Gastroesophageal sphincter (tissue), 4 donors: ENCODE data around the gene ELK1. TPM values are rescaled to one million over a fixed set of nuclear protein-coding genes. Genes with fewer than 3 reads are reported as not detected.

Experiments used
- ATAC-seq: fragments of 150-250 bp; one replicate; pipeline ENCODE4 v1.9.1; 2016; ENCODE audit warnings: mild to moderate bottlenecking, moderate library complexity
- H3K27ac ChIP-seq, 4 donors: fragments of 200-600 bp; sonication (generic) in 3 of 4; 1 replicate in 3 of 4; 2 replicates in 1 of 4; pipeline ENCODE4 v1.5.1; 2016 to 2019
- H3K27me3 ChIP-seq: fragments of 200-600 bp; sonication (generic); one replicate; pipeline ENCODE4 v1.5.1; 2019
- H3K36me3 ChIP-seq, 2 donors: fragments of 200-600 bp; sonication (generic); one replicate each; pipeline ENCODE4 v1.5.1; 2019; ENCODE audit warnings: control low read depth in 1 of 2
- H3K4me1 ChIP-seq, 3 donors: fragments of 200-600 bp; sonication (generic); 1 replicate in 2 of 3; 2 replicates in 1 of 3; pipeline ENCODE4 v1.5.1; 2016 to 2019; ENCODE audit warnings: control low read depth in 2 of 3
- H3K4me3 ChIP-seq, 2 donors: fragments of 200-600 bp; sonication (generic); one replicate each; pipeline ENCODE4 v1.5.1; 2019; ENCODE audit warnings: mild to moderate bottlenecking in 1 of 2, moderate library complexity in 1 of 2
- H3K9me3 ChIP-seq, 3 donors: fragments of 200-600 bp; sonication (generic); one replicate each; pipeline ENCODE4 v1.5.1; 2017 to 2019; ENCODE audit warnings: control low read depth in 2 of 3
- EP300 ChIP-seq: sonication (generic); formaldehyde crosslinking; IDR thresholded peaks from one replicate; pipeline ENCODE4 v1.6.1; 2017; ENCODE audit warnings: antibody characterized with exemption, mild to moderate bottlenecking
- POLR2A ChIP-seq, 2 donors: fragments of 450-650 bp; IDR thresholded peaks; one replicate each; pipeline ENCODE4 v1.6.1; 2017; ENCODE audit warnings: antibody characterized with exemption in 2 of 2, mild to moderate bottlenecking in 2 of 2, moderate library complexity in 1 of 2
- POLR2AphosphoS5 ChIP-seq: sonication (generic); formaldehyde crosslinking; IDR thresholded peaks from one replicate; pipeline ENCODE4 v1.6.1; 2017; ENCODE audit warnings: antibody characterized with exemption
- WGBS, 2 donors: methylation state at CpG; one replicate each; pipeline ENCODE4 v1.1.5; 2018; ENCODE audit warnings: low coverage in 1 of 2; 5-methylcytosine and 5-hydroxymethylcytosine counted together
- total RNA-seq, 4 donors: library from RNA; depleted of rRNA; stranded (reverse); fragments of >200 nt; gene quantifications; one replicate each; pipeline ENCODE4 v1.1.0, GENCODE V29; 2016
- TF ChIP-seq, protein P1 (sequence below), 4 experiments: fragments of 200-600 bp in 2 of 4; fragments of 450-650 bp in 2 of 4; sonication (generic) in 1 of 4; IDR thresholded peaks; one replicate each; pipeline ENCODE4 v1.5.1; 2017 to 2019; ENCODE audit warnings: antibody characterized with exemption in 4 of 4, mild to moderate bottlenecking in 2 of 4, moderate library complexity in 2 of 4

The ELK1 gene
- total RNA-seq, 4 donors from 2014 or later = 20.0 to 26.8 (median 26.2) TPM

GRCh38 chrX:47597222-47597621 is 53.1 kb downstream of the ELK1 start:
- Histone ChIP-seq H3K4me1 (no peaks in the 10 kb centered on the region), H3K27ac (no peak overlapping the region), H3K9me3 (no peaks in the 10 kb centered on the region), H3K27me3 (no peaks in the 10 kb centered on the region), H3K36me3 (no peaks in the 10 kb centered on the region), H3K4me3 (no peak overlapping the region)
- 100% methylated on average over 1 of the region's 3 CpGs; no CpG with 5 or more reads in 1 of the 2 donors for WGBS, 2 donors
- TF ChIP-seq, protein P1, sequence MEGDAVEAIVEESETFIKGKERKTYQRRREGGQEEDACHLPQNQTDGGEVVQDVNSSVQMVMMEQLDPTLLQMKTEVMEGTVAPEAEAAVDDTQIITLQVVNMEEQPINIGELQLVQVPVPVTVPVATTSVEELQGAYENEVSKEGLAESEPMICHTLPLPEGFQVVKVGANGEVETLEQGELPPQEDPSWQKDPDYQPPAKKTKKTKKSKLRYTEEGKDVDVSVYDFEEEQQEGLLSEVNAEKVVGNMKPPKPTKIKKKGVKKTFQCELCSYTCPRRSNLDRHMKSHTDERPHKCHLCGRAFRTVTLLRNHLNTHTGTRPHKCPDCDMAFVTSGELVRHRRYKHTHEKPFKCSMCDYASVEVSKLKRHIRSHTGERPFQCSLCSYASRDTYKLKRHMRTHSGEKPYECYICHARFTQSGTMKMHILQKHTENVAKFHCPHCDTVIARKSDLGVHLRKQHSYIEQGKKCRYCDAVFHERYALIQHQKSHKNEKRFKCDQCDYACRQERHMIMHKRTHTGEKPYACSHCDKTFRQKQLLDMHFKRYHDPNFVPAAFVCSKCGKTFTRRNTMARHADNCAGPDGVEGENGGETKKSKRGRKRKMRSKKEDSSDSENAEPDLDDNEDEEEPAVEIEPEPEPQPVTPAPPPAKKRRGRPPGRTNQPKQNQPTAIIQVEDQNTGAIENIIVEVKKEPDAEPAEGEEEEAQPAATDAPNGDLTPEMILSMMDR (IDR thresholded peaks at IDR 0.05) = no peak
- TF ChIP-seq POLR2A (IDR thresholded peaks at IDR 0.05) (no peak), POLR2AphosphoS5 (no peak), EP300 (no peak)
- ATAC-seq = no peak

DNA sequence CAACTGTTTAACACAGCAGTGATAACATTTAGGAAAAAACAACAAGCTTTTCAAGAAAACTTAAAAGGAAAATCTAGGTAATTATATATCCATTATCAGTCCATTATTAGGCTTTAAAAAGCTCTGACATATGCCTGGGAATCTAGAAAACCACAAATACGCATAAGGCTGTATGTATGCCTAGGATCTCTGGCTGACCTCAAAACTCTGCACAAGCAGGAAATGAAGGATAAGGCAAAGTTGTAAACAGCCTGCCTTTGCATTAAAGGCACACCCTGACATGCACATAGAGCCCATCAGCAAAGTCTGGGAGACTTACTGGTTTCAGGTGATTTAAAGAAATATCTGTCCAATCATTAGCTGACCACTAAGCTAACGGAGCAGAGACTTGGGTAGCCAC is 54.1 kb downstream of the ELK1 start:
- no peak overlapping the region for H3K4me3 ChIP-seq
- H3K27me3 ChIP-seq = no peaks in the 10 kb centered on the region
- H3K4me1 ChIP-seq = no peaks in the 10 kb centered on the region
- H3K27ac ChIP-seq = no peak overlapping the region
- 63 to 65% methylated on average over 2 of the region's 2 CpGs for whole genome bisulfite sequencing, 2 donors
- no peak for ATAC-seq
- TF ChIP-seq POLR2AphosphoS5 = no peak
- no peak for TF ChIP-seq POLR2A (IDR thresholded peaks at IDR 0.05)
- TF ChIP-seq EP300 = no peak
- TF ChIP-seq, protein P1 (IDR thresholded peaks at IDR 0.05) = no peak
- no peaks in the 10 kb centered on the region for H3K9me3 ChIP-seq
- no peaks in the 10 kb centered on the region for H3K36me3 ChIP-seq

- Histone ChIP-seq H3K4me3 (no peak overlapping the region), H3K27me3 (no peaks in the 10 kb centered on the region), H3K36me3 (no peaks in the 10 kb centered on the region), H3K9me3 (no peaks in the 10 kb centered on the region), H3K27ac (no peak overlapping the region), H3K4me1 (no peaks in the 10 kb centered on the region)
- TF ChIP-seq POLR2AphosphoS5 = no peak
- TF ChIP-seq POLR2A (IDR thresholded peaks at IDR 0.05) = no peak
- no peak for TF ChIP-seq EP300
- TF ChIP-seq, protein P1 (IDR thresholded peaks at IDR 0.05) = no peak
- 69% methylated on average over 1 of the region's 1 CpG; no CpG with 5 or more reads in 1 of the 2 donors for WGBS, 2 donors
- ATAC-seq = no peak
These were observed 54.6 kb downstream of the ELK1 start for GRCh38 chrX:47595716-47596251.

DNA sequence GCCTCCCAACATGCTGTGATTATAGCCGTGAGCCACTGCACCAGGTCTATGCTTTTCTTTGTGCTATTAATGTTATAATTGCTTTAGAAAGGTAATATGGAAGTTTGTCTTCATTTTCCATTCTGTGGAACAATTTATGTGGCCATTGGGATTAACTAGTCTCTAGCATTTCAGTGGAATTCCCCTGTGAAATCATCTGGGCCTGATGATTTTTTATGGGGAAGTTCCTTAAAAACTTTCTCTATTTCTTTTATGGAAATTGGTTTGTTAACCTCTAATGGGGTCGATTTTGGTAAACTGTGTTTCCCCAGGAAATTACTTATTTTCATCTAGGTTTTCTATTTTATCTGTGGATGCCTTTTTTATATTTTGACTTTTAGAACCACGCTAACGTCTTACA is 56.8 kb downstream of the ELK1 start:
- WGBS, 2 donors = 55 to 78% methylated on average over 4 of the region's 4 CpGs
- no peak for ATAC-seq
- Histone ChIP-seq H3K27ac (no peak overlapping the region), H3K4me3 (no peak overlapping the region), H3K4me1 (no peaks in the 10 kb centered on the region), H3K27me3 (no peaks in the 10 kb centered on the region), H3K36me3 (no peaks in the 10 kb centered on the region), H3K9me3 (no peaks in the 10 kb centered on the region)
- TF ChIP-seq POLR2A (IDR thresholded peaks at IDR 0.05) (no peak), POLR2AphosphoS5 (no peak), EP300 (no peak)
- TF ChIP-seq, protein P1 (IDR thresholded peaks at IDR 0.05) = no peak

GRCh38 chrX:47590984-47591383 is 59.4 kb downstream of the ELK1 start:
- H3K4me1 ChIP-seq = no peaks in the 10 kb centered on the region
- peaks cover 0 to 7% of the 10 kb centered on the region in 2 donors for H3K36me3 ChIP-seq
- WGBS, 2 donors = 80% methylated on average over 2 of the region's 5 CpGs; no CpG with 5 or more reads in 1 of the 2 donors
- ATAC-seq = no peak
- no peak overlapping the region for H3K27ac ChIP-seq
- no peaks in the 10 kb centered on the region for H3K27me3 ChIP-seq
- TF ChIP-seq POLR2A (IDR thresholded peaks at IDR 0.05) (no peak), POLR2AphosphoS5 (no peak), EP300 (no peak)
- TF ChIP-seq, protein P1 (IDR thresholded peaks at IDR 0.05) = no peak
- no peak overlapping the region for H3K4me3 ChIP-seq
- no peaks in the 10 kb centered on the region for H3K9me3 ChIP-seq
